GM21619 (cell line): Measurements from ENCODE around the gene RPLP1.

ENCODE experiments used
- ATAC-seq: cut with Tn5 transposase; IDR thresholded peaks from one replicate; pipeline ENCODE4 v1.9.1; 2021; ENCODE audit not compliant: unreplicated experiment

RPLP1 gene

GRCh38 chr15:69496001-69496400, 43.4 kb downstream of the RPLP1 start:
- ATAC-seq: no peak

DNA sequence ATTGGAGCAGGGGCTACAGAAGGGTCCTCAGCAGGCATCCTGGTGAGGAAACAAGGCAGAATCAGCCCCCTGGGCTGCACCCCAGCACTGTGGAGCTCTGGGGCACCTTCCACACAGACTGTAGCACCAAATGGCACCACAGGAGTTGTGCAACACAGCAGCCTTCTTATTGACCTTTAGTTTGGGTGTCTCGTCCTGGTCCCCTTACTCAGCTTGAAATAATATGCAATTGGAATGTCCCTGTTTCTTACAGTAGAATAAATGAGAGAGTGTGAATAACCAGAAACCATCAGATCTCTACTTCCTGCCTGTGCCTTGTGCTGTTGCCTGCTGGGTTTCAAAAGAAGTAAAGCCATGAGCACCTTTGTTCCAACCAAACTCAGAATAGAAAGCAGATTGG, 44.5 kb downstream of the RPLP1 start:
- ATAC-seq: no peak

- no peak for ATAC-seq
These were observed 45.0 kb downstream of the RPLP1 start for GRCh38 chr15:69497667-69498066.

GRCh38 chr15:69498282-69498681, 45.7 kb downstream of the RPLP1 start:
- ATAC-seq: no peak

- no peak for ATAC-seq
These were observed 46.4 kb downstream of the RPLP1 start for GRCh38 chr15:69498987-69499386.

- ATAC-seq: no peak
These were observed 47.0 kb downstream of the RPLP1 start for GRCh38 chr15:69499521-69500211.

DNA sequence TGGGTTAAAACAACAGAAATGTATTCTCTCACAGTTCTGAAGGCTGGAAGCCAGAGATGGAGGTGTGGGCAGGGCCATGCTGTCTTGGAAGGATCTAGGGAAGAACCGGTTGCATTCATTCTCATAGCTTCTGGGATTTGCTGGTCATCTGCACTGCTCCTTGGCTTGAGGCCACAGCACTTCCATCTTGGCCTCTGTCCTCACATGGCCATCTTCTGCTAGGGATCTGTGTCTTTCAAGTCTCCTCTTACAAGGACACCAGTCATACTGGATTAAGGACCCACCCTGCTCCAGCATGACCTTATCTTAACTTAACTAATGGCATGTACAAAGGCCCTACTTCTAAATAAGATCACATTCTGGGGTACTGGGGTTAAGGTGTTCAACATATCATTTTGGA, 47.7 kb downstream of the RPLP1 start:
- ATAC-seq: no peak

DNA sequence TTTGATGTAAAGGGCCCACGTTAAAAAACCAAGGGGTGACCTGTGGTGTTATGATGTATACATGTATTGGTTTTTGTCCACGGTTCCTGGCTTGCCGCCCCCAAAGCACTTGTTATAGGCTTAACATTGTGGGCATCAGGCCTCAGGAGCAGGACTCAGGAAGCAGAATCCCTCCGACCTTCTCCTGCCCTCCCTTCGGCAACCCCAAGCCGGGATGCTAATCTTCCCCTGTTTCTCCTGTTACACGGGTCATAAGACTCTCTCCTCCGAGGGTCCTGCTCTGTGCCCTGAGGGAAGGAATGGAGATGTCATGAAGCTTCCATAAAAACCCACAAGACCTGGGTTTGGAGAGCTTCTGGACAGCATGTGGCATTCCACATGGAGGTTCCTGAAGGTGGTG, 48.8 kb downstream of the RPLP1 start:
- ATAC-seq: no peak

GRCh38 chr15:69502470-69503045, 49.9 kb downstream of the RPLP1 start:
- ATAC-seq: no peak

DNA sequence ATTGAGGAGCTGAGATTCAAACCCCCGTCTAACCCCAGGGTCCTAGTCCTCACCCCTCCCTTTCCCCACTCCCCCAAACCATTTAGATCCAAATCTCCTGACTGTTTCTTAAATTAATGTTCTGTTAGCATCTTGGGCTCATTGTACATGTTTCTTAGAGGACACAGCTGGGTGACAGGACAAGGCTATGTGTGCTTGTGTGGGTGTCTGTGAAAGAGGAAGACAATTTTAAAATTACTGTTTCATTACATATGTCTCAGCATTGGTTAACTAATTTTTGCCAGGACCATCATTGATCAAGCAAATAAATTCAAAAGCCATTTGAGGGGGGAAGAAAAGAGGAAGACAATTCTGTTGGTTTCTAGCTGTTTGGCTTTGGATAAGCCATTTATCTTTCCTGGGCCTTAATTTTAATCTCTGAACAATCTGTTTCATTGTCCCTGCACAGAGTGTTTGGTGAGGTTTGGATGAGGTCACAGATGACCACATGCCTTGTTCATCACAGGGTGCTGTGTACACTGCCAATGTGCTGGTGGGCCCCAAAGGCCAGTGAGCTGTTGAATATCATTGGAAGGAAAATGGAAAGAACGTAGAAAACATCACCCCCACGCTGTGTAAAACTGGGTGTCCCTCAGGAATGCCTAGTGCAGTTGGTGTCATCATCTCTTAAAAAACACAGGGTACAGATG, 51.9 kb downstream of the RPLP1 start:
- ATAC-seq: no peak
